Colonic mucosa (tissue), 4 donors: ENCODE data around the gene DNAJA2. TPM values are rescaled to one million over a fixed set of nuclear protein-coding genes. Genes with fewer than 3 reads are reported as not detected.
A peak's percentile ranks its signal among the peaks of the same experiment; 100 is the strongest.
"Not testable (repeated sequence)": the region's sequence is repeated elsewhere in the genome, so short reads cannot be mapped to it uniquely, and the experiment has no call there.

Experiments used
- DNase-seq: peaks from one replicate; pipeline ENCODE4 v3.0.0-alpha.2; 2020
- H3K27ac ChIP-seq: fragments of 200-600 bp; one replicate; pipeline ENCODE4 v1.8.0; 2021
- H3K27me3 ChIP-seq: fragments of 200-600 bp; one replicate; pipeline ENCODE4 v1.8.0; 2021
- H3K36me3 ChIP-seq: fragments of 200-600 bp; one replicate; pipeline ENCODE4 v1.8.0; 2021
- H3K4me1 ChIP-seq: fragments of 200-600 bp; one replicate; pipeline ENCODE4 v1.8.0; 2021; ENCODE audit warnings: mild to moderate bottlenecking
- H3K4me3 ChIP-seq: fragments of 200-600 bp; one replicate; pipeline ENCODE4 v1.8.0; 2021
- H3K9ac ChIP-seq, 2 donors: one replicate each; pipeline ENCODE4 v1.7.0; 2013; ENCODE audit warnings: control low read depth in 2 of 2, low read depth in 2 of 2, low read length in 2 of 2
- H3K9me3 ChIP-seq: fragments of 200-600 bp; one replicate; pipeline ENCODE4 v1.8.0; 2021
- CTCF ChIP-seq: fragments of 200-600 bp; IDR thresholded peaks from one replicate; pipeline ENCODE4 v1.8.0; 2022; ENCODE audit warnings: antibody characterized with exemption, mild to moderate bottlenecking
- intact Hi-C: fragments of 100-400 bp; cut with DNase I; formaldehyde crosslinking; loops from one replicate; pipeline ENCODE4 v1.14.1; 2022
- total RNA-seq, 2 donors: library from RNA; stranded (reverse); fragmentation: NEBNext Ultra II Directional in 1 of 2; extraction: Animal tissue kit (Norgen Biotek cat#: 25700) in 1 of 2; gene quantifications; one replicate each; pipeline ENCODE4 v1.2.1, GENCODE V29; 2021
- donor health status: healthy.
- donor health status: DM: no; HTN: no; CAD: no.
- donor health status: DM: no; HTN: no; CAD: no.

The DNAJA2 gene
- total RNA-seq, 2 donors from 2014 or later: 58.2 to 70.4 TPM

- intact Hi-C loops: no loop called here
Measured at GRCh38 chr16:46950009-46950408, 23.5 kb downstream of the DNAJA2 start.

GRCh38 chr16:46949241-46949892, 24.1 kb downstream of the DNAJA2 start:
- H3K9ac ChIP-seq: no peak overlapping the region
- no peak for DNase-seq
- intact Hi-C loops: no loop called here
- TF ChIP-seq CTCF: no peak
- H3K4me1 ChIP-seq: no peaks in the 10 kb centered on the region
- no peak overlapping the region for H3K27ac ChIP-seq
- no peak overlapping the region for H3K4me3 ChIP-seq
- no peaks in the 10 kb centered on the region for H3K9me3 ChIP-seq
- no peaks in the 10 kb centered on the region for H3K36me3 ChIP-seq
- no peaks in the 10 kb centered on the region for H3K27me3 ChIP-seq

More at GRCh38 chr16:46950009-46950408, 23.5 kb downstream of the DNAJA2 start:
- Histone ChIP-seq H3K9me3 (no peaks in the 10 kb centered on the region), H3K27ac (no peak overlapping the region), H3K36me3 (no peaks in the 10 kb centered on the region), H3K4me3 (no peak overlapping the region), H3K4me1 (no peaks in the 10 kb centered on the region), H3K27me3 (no peaks in the 10 kb centered on the region), H3K9ac (no peak overlapping the region)
- no peak for DNase-seq
- no peak for TF ChIP-seq CTCF

DNA sequence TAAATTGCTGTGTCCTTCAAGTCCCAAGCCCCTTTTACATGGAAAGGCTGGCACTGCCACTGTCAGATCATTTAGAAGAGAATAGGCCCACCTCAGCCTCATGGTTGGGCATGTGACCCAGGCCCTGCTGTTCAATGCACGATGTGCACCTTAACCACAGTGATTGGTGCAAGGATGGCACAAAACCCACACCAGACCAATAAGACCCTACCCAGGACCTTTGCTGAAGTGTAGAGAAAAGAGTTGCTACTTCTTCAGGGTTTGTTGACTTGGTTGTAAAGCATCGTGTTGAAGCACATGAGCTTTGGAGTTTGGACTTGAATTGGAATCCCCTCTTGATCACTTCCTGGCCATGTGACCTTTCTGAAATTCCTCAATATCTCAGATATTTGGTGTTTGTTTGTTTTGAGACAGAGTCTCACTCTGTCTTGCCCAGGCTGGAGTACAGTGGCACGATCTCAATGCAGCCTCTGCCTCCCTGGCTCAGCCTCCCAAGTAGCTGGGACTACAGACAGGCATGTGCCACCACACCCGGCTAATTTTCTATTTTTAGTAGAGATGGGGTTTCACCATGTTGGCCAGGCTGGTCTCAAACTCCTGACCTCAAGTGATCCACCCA, 24.8 kb downstream of the DNAJA2 start:
- no peaks in the 10 kb centered on the region for H3K36me3 ChIP-seq
- no peak for TF ChIP-seq CTCF
- intact Hi-C loops: no loop called here
- no peaks in the 10 kb centered on the region for H3K27me3 ChIP-seq
- H3K4me1 ChIP-seq: no peaks in the 10 kb centered on the region
- H3K9ac ChIP-seq: no peak overlapping the region
- H3K27ac ChIP-seq: no peak overlapping the region
- no peaks in the 10 kb centered on the region for H3K9me3 ChIP-seq
- H3K4me3 ChIP-seq: no peak overlapping the region
- no peak for DNase-seq

DNA sequence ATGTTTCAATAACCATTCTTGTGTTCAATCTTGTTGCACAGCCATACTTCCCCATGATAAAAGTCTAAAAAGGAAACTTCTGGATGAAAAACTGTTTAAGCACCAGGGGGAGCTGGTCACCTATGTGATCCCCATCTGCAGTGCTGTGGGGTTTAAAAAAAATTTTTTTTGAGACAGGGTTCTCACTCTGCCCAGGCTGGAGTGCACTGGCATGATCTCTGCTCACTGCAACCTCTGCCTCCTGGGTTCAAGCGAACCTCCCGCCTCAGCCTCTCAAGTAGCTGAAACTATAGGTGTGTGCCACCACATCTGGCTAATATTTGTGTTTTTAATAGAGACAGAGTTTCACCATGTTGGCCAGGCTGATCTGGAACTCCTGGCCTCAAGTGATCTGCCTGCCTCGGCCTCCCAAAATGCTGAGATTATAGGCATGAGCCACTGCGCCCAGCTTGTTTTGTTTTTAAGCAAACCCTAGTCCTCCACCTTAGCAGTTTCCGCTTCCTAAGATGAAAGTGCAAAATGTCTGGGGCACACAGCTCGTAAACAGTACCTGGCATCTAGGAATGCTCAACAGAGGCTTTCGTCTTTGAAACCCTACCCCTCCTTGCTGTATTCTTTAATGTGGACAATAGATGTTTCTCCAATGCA, 25.4 kb downstream of the DNAJA2 start:
- intact Hi-C loops: no loop called here
- no peak for DNase-seq
- H3K27ac ChIP-seq: no peak overlapping the region

DNA sequence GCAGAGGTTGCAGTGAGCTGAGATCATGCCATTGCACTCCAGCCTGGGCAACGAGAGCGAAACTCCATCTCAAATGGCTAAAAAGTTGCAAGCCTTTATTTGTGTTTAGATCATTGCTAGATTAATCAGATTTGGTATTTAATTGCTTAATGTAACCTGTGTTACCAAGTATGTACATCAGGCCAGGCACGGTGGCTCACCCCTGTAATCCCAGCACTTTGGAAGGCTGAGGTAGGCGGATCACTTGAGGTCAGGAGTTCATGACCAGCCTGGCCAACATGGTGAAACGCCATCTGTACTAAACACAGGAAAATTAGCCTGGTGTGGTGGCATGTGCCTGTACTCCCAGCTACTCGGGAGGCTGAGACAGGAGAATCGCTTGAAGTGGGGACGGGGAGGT, 28.8 kb downstream of the DNAJA2 start:
- H3K27ac ChIP-seq, H3K4me1 ChIP-seq, H3K36me3 ChIP-seq, H3K9ac ChIP-seq, H3K9me3 ChIP-seq, H3K4me3 ChIP-seq, DNase-seq, H3K27me3 ChIP-seq: not testable (repeated sequence)
- intact Hi-C loops: loop anchor here (5.0 kb wide), 1 partner anchor 1218 kb away; no protein-coding TSS in a partner anchor

More for the DNA sequence above, 25.4 kb downstream of the DNAJA2 start:
- no peaks in the 10 kb centered on the region for H3K27me3 ChIP-seq
- H3K9me3 ChIP-seq: no peaks in the 10 kb centered on the region
- peak; percentile 32 for TF ChIP-seq CTCF
- no peak overlapping the region for H3K9ac ChIP-seq
- no peak overlapping the region for H3K4me3 ChIP-seq
- no peaks in the 10 kb centered on the region for H3K36me3 ChIP-seq
- no peaks in the 10 kb centered on the region for H3K4me1 ChIP-seq

DNA sequence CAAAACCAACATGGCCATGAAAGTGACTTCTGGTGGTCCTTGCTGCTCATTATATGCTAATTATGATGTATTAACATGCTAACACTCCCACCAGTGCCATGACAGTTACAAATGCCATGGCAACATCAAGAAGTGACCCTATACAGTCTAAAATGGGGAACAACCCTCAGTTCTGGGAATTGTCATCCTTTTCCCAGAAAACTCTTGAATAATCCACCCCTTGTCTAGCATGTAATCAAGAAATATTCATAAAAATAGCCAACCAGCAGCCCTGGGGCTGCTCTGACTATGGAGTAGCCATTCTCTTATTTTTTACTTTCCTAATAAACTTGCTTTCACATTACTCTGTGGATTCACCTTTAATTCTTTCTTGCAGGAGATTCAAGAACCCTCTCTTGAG, 35.9 kb downstream of the DNAJA2 start:
- Histone ChIP-seq H3K27ac (no peak overlapping the region), H3K36me3 (no peaks in the 10 kb centered on the region), H3K27me3 (no peaks in the 10 kb centered on the region), H3K9ac (no peak overlapping the region), H3K9me3 (no peaks in the 10 kb centered on the region), H3K4me1 (no peaks in the 10 kb centered on the region), H3K4me3 (no peak overlapping the region)
- intact Hi-C loops: no loop called here
- no peak for TF ChIP-seq CTCF
- DNase-seq: no peak
